A549 (cell line): ENCODE measurements around the gene PTPRG.
A peak's percentile ranks its signal among the peaks of the same experiment; 100 is the strongest.

ENCODE experiments used
- CHD2 ChIP-seq: fragments of 150-350 bp; IDR thresholded peaks from 2 replicates; pipeline ENCODE4 v1.6.1; 2014; ENCODE audit warnings: low read length; ENCODE audit not compliant: partially characterized antibody
- EP300 ChIP-seq, 2 experiments: fragments of >200 bp; sonication (Bioruptor Twin); formaldehyde crosslinking; IDR thresholded peaks; 2 replicates in 1 of 2; 3 replicates in 1 of 2; pipeline ENCODE4 v1.6.1; 2016 to 2017
- JUNB ChIP-seq: fragments of >200 bp; sonication (Bioruptor Twin); formaldehyde crosslinking; IDR thresholded peaks from 2 replicates; pipeline ENCODE4 v1.6.1; 2016
- MAFK ChIP-seq: fragments of 450-650 bp; IDR thresholded peaks from 2 replicates; pipeline ENCODE4 v1.6.1; 2014; ENCODE audit not compliant: partially characterized antibody
- MYC ChIP-seq: IDR thresholded peaks from 2 replicates; pipeline ENCODE4 v1.6.1; 2012; ENCODE audit warnings: mild to moderate bottlenecking, inconsistent platforms, low read length, improper control_type of control experiment, borderline replicate concordance
- NPAS2 ChIP-seq: fragments of 250-450 bp; sonication (Bioruptor Pico); IDR thresholded peaks from 2 replicates; pipeline ENCODE4 v1.8.0; 2022; ENCODE audit warnings: mild to moderate bottlenecking, moderate library complexity, borderline replicate concordance
- POLR2A ChIP-seq: IDR thresholded peaks from 2 replicates; pipeline ENCODE4 v1.6.1; 2012; ENCODE audit warnings: mild to moderate bottlenecking, low read length
- SMC3 ChIP-seq: fragments of >200 bp; sonication (Bioruptor Twin); formaldehyde crosslinking; IDR thresholded peaks from 3 replicates; pipeline ENCODE4 v1.6.1; 2018; ENCODE audit warnings: inconsistent platforms
- TF ChIP-seq, protein P1 (sequence below): fragments of >200 bp; sonication (Bioruptor Twin); formaldehyde crosslinking; IDR thresholded peaks from 3 replicates; pipeline ENCODE4 v1.5.1; 2016
- TF ChIP-seq, protein P2 (sequence below): fragments of 150-350 bp; IDR thresholded peaks from 2 replicates; pipeline ENCODE4 v1.6.1; 2014; ENCODE audit warnings: low read depth, mild to moderate bottlenecking, low read length
- TF ChIP-seq, protein P3 (sequence below): fragments of 200-600 bp; sonication (generic); IDR thresholded peaks from 2 replicates; pipeline ENCODE4 v1.6.1; 2016; ENCODE audit warnings: antibody characterized with exemption, mild to moderate bottlenecking, moderate library complexity

DNA sequence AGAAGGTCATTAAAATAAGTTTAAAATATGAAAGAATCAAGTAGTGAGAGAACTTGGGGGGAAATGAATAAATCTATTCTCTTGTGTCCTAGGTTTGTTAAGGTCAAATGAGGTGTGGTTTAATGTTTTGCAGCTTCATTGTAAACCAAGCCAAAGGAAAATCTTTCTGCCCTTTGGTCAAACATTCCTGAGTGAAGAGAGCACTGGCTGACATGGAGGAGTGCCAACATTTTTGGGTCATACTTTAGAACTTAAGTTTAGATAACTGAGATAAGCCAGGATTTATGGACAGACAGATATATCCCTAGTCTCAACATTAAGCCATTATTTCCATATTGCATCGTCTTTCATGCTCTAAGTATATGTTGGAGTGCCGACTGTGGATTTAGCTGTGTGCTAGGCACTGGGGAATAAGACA, 66.4 kb downstream of the PTPRG start:
- TF ChIP-seq CHD2 (no peak), POLR2A (no peak), MAFK (no peak), EP300 (IDR thresholded peaks at IDR 0.05) (peak; percentile 44; a peak in 2 of 5 replicates), MYC (no peak), NPAS2 (CRISPR knock-in tag) (no peak), JUNB (no peak), SMC3 (no peak)
- TF ChIP-seq, protein P1, sequence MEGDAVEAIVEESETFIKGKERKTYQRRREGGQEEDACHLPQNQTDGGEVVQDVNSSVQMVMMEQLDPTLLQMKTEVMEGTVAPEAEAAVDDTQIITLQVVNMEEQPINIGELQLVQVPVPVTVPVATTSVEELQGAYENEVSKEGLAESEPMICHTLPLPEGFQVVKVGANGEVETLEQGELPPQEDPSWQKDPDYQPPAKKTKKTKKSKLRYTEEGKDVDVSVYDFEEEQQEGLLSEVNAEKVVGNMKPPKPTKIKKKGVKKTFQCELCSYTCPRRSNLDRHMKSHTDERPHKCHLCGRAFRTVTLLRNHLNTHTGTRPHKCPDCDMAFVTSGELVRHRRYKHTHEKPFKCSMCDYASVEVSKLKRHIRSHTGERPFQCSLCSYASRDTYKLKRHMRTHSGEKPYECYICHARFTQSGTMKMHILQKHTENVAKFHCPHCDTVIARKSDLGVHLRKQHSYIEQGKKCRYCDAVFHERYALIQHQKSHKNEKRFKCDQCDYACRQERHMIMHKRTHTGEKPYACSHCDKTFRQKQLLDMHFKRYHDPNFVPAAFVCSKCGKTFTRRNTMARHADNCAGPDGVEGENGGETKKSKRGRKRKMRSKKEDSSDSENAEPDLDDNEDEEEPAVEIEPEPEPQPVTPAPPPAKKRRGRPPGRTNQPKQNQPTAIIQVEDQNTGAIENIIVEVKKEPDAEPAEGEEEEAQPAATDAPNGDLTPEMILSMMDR: no peak
- TF ChIP-seq, protein P2, sequence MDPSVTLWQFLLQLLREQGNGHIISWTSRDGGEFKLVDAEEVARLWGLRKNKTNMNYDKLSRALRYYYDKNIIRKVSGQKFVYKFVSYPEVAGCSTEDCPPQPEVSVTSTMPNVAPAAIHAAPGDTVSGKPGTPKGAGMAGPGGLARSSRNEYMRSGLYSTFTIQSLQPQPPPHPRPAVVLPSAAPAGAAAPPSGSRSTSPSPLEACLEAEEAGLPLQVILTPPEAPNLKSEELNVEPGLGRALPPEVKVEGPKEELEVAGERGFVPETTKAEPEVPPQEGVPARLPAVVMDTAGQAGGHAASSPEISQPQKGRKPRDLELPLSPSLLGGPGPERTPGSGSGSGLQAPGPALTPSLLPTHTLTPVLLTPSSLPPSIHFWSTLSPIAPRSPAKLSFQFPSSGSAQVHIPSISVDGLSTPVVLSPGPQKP: no peak
- TF ChIP-seq, protein P3, sequence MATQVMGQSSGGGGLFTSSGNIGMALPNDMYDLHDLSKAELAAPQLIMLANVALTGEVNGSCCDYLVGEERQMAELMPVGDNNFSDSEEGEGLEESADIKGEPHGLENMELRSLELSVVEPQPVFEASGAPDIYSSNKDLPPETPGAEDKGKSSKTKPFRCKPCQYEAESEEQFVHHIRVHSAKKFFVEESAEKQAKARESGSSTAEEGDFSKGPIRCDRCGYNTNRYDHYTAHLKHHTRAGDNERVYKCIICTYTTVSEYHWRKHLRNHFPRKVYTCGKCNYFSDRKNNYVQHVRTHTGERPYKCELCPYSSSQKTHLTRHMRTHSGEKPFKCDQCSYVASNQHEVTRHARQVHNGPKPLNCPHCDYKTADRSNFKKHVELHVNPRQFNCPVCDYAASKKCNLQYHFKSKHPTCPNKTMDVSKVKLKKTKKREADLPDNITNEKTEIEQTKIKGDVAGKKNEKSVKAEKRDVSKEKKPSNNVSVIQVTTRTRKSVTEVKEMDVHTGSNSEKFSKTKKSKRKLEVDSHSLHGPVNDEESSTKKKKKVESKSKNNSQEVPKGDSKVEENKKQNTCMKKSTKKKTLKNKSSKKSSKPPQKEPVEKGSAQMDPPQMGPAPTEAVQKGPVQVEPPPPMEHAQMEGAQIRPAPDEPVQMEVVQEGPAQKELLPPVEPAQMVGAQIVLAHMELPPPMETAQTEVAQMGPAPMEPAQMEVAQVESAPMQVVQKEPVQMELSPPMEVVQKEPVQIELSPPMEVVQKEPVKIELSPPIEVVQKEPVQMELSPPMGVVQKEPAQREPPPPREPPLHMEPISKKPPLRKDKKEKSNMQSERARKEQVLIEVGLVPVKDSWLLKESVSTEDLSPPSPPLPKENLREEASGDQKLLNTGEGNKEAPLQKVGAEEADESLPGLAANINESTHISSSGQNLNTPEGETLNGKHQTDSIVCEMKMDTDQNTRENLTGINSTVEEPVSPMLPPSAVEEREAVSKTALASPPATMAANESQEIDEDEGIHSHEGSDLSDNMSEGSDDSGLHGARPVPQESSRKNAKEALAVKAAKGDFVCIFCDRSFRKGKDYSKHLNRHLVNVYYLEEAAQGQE: no peak
